H1 (cell line): ENCODE measurements around the gene PPP1R14B. TPM values are rescaled to one million over a fixed set of nuclear protein-coding genes. Genes with fewer than 3 reads are reported as not detected.

ENCODE experiments used
- polyA plus RNA-seq, 7 experiments: library from polyadenylated mRNA; depleted of rRNA in 3 of 7; stranded (reverse) in 5 of 7; unstranded in 2 of 7; fragments of >200 nt in 5 of 7; fragments of 200-250 nt in 2 of 7; gene quantifications; 1 replicate in 5 of 7; 2 replicates in 1 of 7; 4 replicates in 1 of 7; pipeline versions ENCODE4 v1.2.1 to v1.2.3, GENCODE V29; 2011 to 2013; ENCODE audit warnings: missing spikeins in 2 of 7, mixed read lengths in 2 of 7
- total RNA-seq: library from RNA; stranded (reverse); fragmentation: NEBNext Ultra II Directional; extraction: Animal tissue kit (Norgen Biotek cat#: 25700); gene quantifications from 2 replicates; pipeline ENCODE4 v1.2.1, GENCODE V29; 2021
- TF ChIP-seq, protein P1 (sequence below), 3 experiments: IDR thresholded peaks; 1 replicate in 2 of 3; 2 replicates in 1 of 3; pipeline versions ENCODE4 v1.5.1 to v1.6.1; 2011; ENCODE audit warnings: low read length in 3 of 3, mild to moderate bottlenecking in 3 of 3, inconsistent platforms in 2 of 3, low read depth in 1 of 3, moderate library complexity in 1 of 3; ENCODE audit not compliant: insufficient read depth in 1 of 3; ENCODE audit errors: control extremely low read depth in 1 of 3

PPP1R14B gene
- total and polyA plus RNA-seq, 2 of the 8 experiments (the other 6 are each of a cell fraction or from before 2014, with no cell fraction given), result 265 to 419 TPM

DNA sequence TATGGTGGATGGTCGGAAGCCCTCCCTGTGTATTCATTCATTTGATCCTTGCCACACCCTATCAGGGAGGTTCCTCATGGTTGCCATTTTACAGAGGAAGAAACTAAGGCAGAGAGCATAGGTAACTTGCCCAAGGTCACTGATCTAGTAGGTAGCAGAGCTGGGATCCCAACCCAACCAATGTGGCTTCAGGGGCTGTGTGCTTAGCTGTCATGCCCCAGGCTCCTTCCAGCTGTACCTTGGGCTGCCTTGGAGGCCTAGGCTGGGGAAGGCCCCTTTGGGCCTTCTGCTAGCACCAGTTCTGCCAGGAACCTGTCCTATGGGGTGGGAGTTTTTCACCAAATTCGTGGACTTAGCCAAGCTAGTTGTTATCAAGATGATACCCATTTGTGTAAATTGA lies 29.1 kb upstream of the PPP1R14B start (continued):
- TF ChIP-seq, protein P1, sequence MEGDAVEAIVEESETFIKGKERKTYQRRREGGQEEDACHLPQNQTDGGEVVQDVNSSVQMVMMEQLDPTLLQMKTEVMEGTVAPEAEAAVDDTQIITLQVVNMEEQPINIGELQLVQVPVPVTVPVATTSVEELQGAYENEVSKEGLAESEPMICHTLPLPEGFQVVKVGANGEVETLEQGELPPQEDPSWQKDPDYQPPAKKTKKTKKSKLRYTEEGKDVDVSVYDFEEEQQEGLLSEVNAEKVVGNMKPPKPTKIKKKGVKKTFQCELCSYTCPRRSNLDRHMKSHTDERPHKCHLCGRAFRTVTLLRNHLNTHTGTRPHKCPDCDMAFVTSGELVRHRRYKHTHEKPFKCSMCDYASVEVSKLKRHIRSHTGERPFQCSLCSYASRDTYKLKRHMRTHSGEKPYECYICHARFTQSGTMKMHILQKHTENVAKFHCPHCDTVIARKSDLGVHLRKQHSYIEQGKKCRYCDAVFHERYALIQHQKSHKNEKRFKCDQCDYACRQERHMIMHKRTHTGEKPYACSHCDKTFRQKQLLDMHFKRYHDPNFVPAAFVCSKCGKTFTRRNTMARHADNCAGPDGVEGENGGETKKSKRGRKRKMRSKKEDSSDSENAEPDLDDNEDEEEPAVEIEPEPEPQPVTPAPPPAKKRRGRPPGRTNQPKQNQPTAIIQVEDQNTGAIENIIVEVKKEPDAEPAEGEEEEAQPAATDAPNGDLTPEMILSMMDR (IDR thresholded peaks at IDR 0.05; ENCODE audit: control extremely low read depth in 1 of 3, insufficient read depth in 1 of 3, low read depth in 1 of 3, low read length in 3 of 3), result no peak
